Activated CD8-positive, alpha-beta memory T cell treated with anti-CD3 and anti-CD28 coated beads, Interleukin-2, amount 10 ng/mL, durations not matched to agents 7 days and 5 days (primary cell): ENCODE data around the gene MGAT4D. TPM values are rescaled to one million over a fixed set of nuclear protein-coding genes. Genes with fewer than 3 reads are reported as not detected.
"Not testable (repeated sequence)": the region's sequence is repeated elsewhere in the genome, so short reads cannot be mapped to it uniquely, and the experiment has no call there.

Experiments used
- ATAC-seq: fragments of 150-1000 bp; cut with Tn5 transposase; one replicate; pipeline ENCODE4 v1.10.0; 2021; ENCODE audit warnings: moderate library complexity
- CTCF ChIA-PET: fragments of 350-600 bp; sonication (Branson Sonifier 250); formaldehyde crosslinking; loops from one replicate; lab custom pipeline; 2021; ENCODE audit warnings: antibody characterized with exemption; lab: Charles Lee
- DNase-seq: peaks from one replicate; pipeline ENCODE4 v3.0.0-alpha.2; 2020
- H3K27ac Mint-ChIP-seq: one replicate; pipeline ENCODE4 v1.8.0; 2021; ENCODE audit warnings: mild to moderate bottlenecking, mixed read lengths
- H3K27me3 Mint-ChIP-seq: one replicate; pipeline ENCODE4 v1.8.0; 2021; ENCODE audit warnings: mixed read lengths
- H3K36me3 Mint-ChIP-seq: one replicate; pipeline ENCODE4 v1.8.0; 2021; ENCODE audit warnings: mild to moderate bottlenecking, mixed read lengths
- H3K4me1 Mint-ChIP-seq: one replicate; pipeline ENCODE4 v1.8.0; 2021; ENCODE audit warnings: mixed read lengths
- H3K4me3 Mint-ChIP-seq: one replicate; pipeline ENCODE4 v1.8.0; 2021; ENCODE audit warnings: mild to moderate bottlenecking, moderate library complexity, mixed read lengths
- H3K9me3 Mint-ChIP-seq: one replicate; pipeline ENCODE4 v1.8.0; 2022; ENCODE audit warnings: low read depth, mixed read lengths
- total RNA-seq, 2 experiments: library from RNA; stranded (reverse); gene quantifications; one replicate each; pipeline ENCODE4 v1.2.3, GENCODE V29; 2021

The MGAT4D gene
- total RNA-seq: not detected

DNA sequence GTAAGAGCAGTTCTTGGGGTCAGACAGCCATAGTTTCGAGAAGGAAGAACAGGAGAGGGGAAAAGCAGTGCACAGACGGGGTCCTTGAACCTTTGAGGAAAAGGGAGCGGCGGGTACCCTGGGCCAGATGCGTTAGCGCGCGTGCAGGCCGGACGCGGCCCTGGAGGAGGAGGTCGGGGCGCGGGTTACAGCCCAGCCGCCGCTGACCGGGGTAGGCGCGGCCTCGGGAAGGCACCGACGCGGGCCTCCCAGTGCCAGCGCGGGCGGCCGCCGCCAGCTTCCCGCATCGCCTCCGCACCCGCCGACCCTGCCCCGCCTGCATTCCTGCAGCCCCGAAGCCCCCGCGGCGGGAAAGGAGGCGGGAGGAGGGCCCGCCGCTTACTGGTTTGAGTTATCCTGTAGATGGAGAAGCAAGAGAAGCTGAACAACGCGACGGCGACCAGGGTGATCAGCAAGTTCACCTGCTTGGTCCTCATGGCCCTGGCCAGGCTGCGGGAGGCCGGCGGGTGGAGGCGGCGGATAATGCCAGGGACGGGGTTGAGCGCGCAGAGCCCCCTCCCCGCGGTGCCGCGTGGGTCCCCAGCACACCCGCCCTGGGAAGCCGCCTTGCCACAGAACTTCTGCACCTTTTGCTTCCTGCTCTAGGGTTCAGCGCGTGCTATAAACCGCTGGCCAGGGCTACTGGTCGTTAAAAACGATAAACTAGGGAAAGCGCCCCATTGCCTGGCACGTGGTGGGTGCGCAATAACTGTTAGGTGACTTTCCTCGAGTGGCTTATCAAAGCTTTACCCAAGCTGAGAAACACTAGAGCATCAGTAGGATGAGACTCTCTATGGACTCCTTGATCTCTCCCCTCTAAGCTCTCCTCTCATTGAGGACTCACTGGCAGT lies at the start of gene MGAT4D:
TSS of gene MGAT4D (minus strand) at position 547 of the 890 bp plus-strand sequence. CDS start at position 476, 71 bp downstream.
- Mint-ChIP-seq H3K9me3 (no peaks in the 10 kb centered on the region), H3K27me3 (peaks cover 66% of the 10 kb centered on the region), H3K4me3 (no peak within 1 kb of the TSS), H3K4me1 (peaks cover 3% of the 10 kb centered on the region), H3K27ac (no peak within 1 kb of the TSS), H3K36me3 (peaks cover 1% of the 10 kb centered on the region)
- ATAC-seq: no peak
- CTCF ChIA-PET: interaction anchor here (0.8 to 2.7 kb wide), 3 partner anchors 8 to 138 kb away, joined by 3 to 8 read pairs (median 3); partner anchors contain the start of gene ELMOD2
- no peak for DNase-seq

DNA sequence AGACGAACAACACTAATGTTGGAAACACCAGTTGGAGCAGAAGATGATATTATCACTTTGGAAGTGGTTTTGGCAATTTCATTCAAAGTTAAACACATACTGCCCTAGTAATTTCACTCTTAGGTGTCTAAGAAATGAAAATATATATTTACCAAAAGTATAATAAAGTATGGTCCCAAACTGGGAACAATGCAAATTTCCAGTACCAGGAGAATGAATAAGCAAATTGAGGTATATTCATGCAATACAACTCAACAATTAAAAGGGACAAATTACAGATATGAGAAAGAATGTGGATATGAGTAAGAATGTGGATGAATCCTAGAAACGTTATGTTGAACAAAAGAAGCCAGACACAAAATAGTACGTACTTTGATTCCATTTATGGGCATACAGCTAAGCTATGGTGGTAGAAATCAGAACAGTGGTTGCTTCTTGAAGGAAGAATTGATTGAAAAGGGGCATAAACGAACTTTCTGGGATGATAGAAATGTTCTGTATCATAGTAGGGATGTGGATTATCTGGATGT lies 35.9 kb upstream of the MGAT4D start:
- H3K36me3 Mint-ChIP-seq: peaks cover 9% of the 10 kb centered on the region
- H3K27ac Mint-ChIP-seq: no peak overlapping the region
- no peaks in the 10 kb centered on the region for H3K9me3 Mint-ChIP-seq
- DNase-seq (no peak), ATAC-seq (no peak)
- CTCF ChIA-PET: interaction anchor here (1.2 kb wide), 1 partner anchor 10 kb away, joined by 4 read pairs; the partner anchor contains the start of gene ELMOD2
- H3K27me3 Mint-ChIP-seq: no peaks in the 10 kb centered on the region
- no peak overlapping the region for H3K4me3 Mint-ChIP-seq
- H3K4me1 Mint-ChIP-seq: peaks cover 6% of the 10 kb centered on the region

DNA sequence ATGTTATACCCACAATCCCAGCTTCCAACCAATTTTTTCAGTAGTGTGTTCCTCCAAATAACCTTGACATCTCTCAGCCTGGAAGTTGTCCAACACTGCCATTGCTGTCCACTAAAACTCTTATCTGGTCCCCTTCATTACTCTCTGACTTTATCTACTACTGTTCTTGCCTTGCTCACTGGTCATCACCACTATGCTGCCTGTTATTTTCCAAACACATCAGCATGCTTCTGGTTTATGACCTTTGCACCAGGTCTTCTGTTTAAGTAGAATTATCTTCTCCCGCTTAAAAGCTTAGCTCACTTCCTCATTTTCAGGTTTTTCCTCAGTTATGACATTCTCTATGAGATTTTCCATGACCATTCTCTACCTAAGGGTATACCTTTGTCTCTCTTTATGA lies 31.3 kb upstream of the MGAT4D start:
- H3K27me3 Mint-ChIP-seq: no peaks in the 10 kb centered on the region
- no peak overlapping the region for H3K27ac Mint-ChIP-seq
- ATAC-seq (no peak), DNase-seq (no peak)
- H3K4me3 Mint-ChIP-seq: no peak overlapping the region
- peaks cover 21% of the 10 kb centered on the region for H3K36me3 Mint-ChIP-seq
- peaks cover 13% of the 10 kb centered on the region for H3K4me1 Mint-ChIP-seq
- no peaks in the 10 kb centered on the region for H3K9me3 Mint-ChIP-seq
- CTCF ChIA-PET: interaction anchor here (1.7 kb wide), 1 partner anchor 10 kb away, joined by 3 read pairs; no protein-coding TSS in a partner anchor

DNA sequence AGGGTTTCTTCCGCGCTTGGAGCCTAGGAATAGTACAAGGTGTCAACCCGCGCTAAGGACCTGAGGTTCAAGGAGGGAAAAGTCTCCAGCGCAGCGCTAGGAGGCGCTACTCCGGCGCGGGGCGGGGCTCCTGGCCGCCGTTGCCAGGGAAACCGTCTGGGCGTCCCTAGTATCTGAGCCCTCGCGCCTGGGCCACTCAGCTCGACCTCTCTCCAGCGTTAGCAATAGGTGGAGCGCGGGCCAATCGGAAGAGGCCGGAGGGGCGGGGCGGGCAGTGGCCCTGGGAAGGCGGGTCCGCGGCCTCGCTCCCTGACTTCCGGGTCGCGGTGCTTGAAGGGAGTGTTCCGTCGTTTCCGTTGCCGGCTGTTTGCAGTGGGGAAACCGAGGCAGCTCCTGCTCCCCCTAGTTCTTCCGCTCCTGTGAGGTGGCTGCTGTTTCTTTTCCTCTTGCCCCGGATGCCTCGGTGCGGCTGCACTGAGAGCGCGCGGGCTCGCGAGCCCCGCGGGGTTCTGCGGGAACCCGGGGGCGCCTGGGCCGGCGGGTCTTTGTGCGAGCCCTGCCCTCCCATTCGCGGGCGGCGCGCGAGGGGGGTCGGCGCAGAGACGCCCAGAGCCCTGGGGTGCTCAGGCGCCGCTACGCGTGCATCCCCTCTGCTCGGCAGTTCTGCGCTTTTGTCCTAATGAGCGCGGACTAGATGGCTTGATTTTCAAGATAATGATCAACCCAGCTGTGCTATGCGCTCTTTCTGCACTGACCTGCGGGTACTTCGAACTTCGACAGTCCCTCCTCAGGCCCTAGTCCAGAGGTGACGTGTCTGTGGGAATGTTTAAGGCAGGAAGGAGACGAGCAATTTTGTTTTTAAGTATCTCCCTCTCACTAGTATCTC lies 26.0 kb upstream of the MGAT4D start, which contains the start of gene ELMOD2:
TSS of gene ELMOD2 (plus strand) at position 312 of the 886 bp plus-strand sequence. CDS start 1,261 bp downstream, outside the sequence.
- H3K9me3 Mint-ChIP-seq: no peaks in the 10 kb centered on the region
- no peaks in the 10 kb centered on the region for H3K27me3 Mint-ChIP-seq
- peaks cover 19% of the 10 kb centered on the region for H3K4me1 Mint-ChIP-seq
- H3K4me3 Mint-ChIP-seq: peak within 1 kb of the TSS; percentile 90
- peaks cover 15% of the 10 kb centered on the region for H3K36me3 Mint-ChIP-seq
- DNase-seq (peak; percentile 98), ATAC-seq (peak; percentile 100)
- peak within 1 kb of the TSS; percentile 77 for H3K27ac Mint-ChIP-seq
- CTCF ChIA-PET: interaction anchor here (0.7 to 2.3 kb wide), 17 partner anchors 9 to 334 kb away, joined by 3 to 16 read pairs (median 4); partner anchors contain the start of gene SCOC

DNA sequence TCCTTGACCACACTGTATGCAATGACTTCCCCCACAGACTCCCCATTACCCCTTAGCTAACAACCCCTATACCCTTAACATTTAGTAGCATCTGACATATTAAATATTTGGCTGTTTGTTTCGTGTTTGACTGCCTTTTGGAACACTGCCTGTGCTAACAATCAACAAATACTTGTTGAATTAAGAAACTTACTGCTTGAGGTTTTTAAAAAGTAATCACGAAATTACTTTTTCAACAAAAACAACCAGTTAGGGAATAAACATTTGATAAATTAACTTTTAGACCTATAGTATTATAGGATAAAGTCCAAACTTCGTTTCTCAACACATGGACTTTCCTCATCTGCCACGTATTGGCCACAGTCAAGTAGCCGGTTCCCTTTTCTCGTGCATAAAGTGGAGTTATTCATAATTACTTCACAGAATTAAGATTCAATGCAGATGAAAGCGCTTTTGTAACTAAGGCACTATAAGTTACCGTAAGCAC lies 25.3 kb upstream of the MGAT4D start:
- Mint-ChIP-seq H3K9me3 (no peaks in the 10 kb centered on the region), H3K36me3 (peaks cover 15% of the 10 kb centered on the region), H3K27me3 (no peaks in the 10 kb centered on the region), H3K27ac (peak overlapping the region; percentile 77), H3K4me3 (peak overlapping the region; percentile 90), H3K4me1 (peaks cover 19% of the 10 kb centered on the region)
- ATAC-seq (no peak), DNase-seq (no peak)
- CTCF ChIA-PET: interaction anchor here (0.8 to 2.3 kb wide), 10 partner anchors 9 to 334 kb away, joined by 3 to 16 read pairs (median 4); partner anchors contain the start of gene SCOC

DNA sequence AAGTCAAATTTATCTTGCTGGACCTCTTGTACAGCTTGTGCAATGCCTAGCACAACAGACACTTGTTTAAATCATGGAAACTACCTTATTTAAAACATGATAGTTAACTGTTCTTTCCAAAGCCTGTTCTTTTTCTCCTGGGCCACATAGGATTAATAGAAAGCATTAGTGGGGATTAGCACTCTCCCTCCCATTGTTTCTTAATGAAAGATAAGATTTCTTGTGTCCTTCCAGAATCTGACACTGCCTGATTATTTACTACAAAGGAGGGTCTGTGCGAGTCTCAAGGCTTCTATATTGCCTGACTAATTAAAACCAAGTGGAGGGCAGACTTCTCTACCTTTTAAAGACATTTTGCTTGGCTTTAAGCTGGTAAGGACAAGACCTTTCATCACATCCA lies 17.3 kb upstream of the MGAT4D start:
- no peaks in the 10 kb centered on the region for H3K36me3 Mint-ChIP-seq
- CTCF ChIA-PET: no interaction called here
- ATAC-seq (no peak), DNase-seq (no peak)
- no peaks in the 10 kb centered on the region for H3K9me3 Mint-ChIP-seq
- no peak overlapping the region for H3K4me3 Mint-ChIP-seq
- H3K27me3 Mint-ChIP-seq: peaks cover 30% of the 10 kb centered on the region
- H3K4me1 Mint-ChIP-seq: no peaks in the 10 kb centered on the region
- H3K27ac Mint-ChIP-seq: no peak overlapping the region

DNA sequence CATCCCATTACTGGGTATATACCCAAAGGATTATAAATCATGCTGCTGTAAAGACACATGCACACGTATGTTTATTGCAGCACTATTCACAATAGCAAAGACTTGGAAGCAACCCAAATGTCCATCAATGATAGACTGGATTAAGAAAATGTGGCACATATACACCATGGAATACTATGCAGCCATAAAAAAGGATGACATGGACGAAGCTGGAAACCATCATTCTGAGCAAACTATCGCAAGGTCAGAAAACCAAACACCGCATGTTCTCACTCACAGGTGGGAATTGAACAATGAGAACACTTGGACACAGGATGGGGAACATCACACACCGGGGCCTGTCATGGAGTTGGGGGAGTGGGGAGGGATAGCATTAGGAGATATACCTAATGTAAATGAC lies 15.7 kb upstream of the MGAT4D start:
- ATAC-seq, H3K36me3 Mint-ChIP-seq, H3K4me3 Mint-ChIP-seq, CTCF ChIA-PET, H3K4me1 Mint-ChIP-seq, H3K27ac Mint-ChIP-seq, DNase-seq, H3K9me3 Mint-ChIP-seq: not testable (repeated sequence)
- peaks cover 47% of the 10 kb centered on the region for H3K27me3 Mint-ChIP-seq

DNA sequence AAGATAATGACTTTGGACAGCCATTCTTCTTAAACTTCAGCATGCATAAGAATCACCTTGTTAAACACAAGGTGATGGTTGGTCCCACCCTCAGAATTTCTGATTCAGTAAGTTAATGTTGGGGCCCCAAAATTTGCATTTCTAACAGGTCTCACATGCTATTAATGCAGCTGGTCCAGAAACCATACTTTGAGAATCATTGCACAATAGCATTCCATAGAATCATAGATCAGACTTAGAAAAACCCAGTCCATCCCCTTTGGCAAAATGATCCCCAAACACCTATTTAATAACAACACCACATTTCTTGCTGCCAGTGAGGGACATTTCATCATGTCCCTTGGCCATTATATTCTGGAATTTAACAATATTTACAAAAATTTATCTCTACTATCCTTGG lies 6.2 kb upstream of the MGAT4D start:
- no peaks in the 10 kb centered on the region for H3K4me1 Mint-ChIP-seq
- no peaks in the 10 kb centered on the region for H3K9me3 Mint-ChIP-seq
- CTCF ChIA-PET: no interaction called here
- H3K27me3 Mint-ChIP-seq: peaks cover 52% of the 10 kb centered on the region
- ATAC-seq (no peak), DNase-seq (no peak)
- no peak overlapping the region for H3K4me3 Mint-ChIP-seq
- H3K36me3 Mint-ChIP-seq: no peaks in the 10 kb centered on the region
- no peak overlapping the region for H3K27ac Mint-ChIP-seq

DNA sequence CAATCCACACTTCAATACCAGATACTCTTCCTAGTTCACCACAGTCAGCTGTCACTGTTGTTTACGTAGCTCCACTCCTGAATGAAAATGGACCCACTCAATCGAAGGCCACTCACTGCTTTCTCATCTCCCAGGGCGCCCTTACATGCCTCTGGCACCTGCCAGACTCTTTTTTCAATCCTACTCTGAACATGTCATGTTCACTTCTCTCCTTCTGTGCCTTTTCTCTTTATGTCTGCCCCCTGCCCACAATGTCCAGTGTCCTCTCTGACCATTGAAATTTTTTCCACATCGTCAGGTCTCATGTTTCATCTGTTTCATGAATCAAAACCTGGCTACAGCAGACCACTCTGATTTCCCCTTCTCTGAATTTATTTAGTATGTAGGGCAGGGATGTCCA lies 1.3 kb upstream of the MGAT4D start:
- Mint-ChIP-seq H3K4me1 (peaks cover 3% of the 10 kb centered on the region), H3K9me3 (no peaks in the 10 kb centered on the region), H3K27ac (no peak overlapping the region), H3K36me3 (peaks cover 1% of the 10 kb centered on the region), H3K4me3 (no peak overlapping the region), H3K27me3 (peaks cover 70% of the 10 kb centered on the region)
- CTCF ChIA-PET: interaction anchor here (0.8 to 2.7 kb wide), 2 partner anchors 25 to 140 kb away, joined by 3 to 8 read pairs; partner anchors contain the start of gene ELMOD2
- no peak for ATAC-seq
- DNase-seq: no peak

DNA sequence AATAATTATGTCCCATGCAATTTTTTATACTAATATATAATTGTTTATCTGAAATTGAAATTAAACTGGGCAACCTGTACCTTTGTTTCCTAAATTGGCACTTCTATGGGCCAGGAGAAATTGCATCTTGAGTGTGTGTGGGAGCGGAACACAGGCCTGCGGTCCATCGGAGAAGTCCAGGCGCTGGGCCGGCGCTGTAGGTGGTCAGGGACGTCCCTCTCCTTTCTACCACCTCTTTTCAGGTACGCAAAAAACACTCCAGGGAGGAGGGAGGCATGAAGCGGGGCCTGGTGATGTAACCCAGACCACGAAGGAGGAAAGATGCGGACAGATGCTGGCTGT lies 717 bp downstream of the MGAT4D start:
- H3K9me3 Mint-ChIP-seq: no peaks in the 10 kb centered on the region
- H3K36me3 Mint-ChIP-seq: peaks cover 1% of the 10 kb centered on the region
- H3K4me1 Mint-ChIP-seq: peaks cover 3% of the 10 kb centered on the region
- DNase-seq (no peak), ATAC-seq (no peak)
- H3K27ac Mint-ChIP-seq: no peak overlapping the region
- H3K4me3 Mint-ChIP-seq: no peak overlapping the region
- peaks cover 65% of the 10 kb centered on the region for H3K27me3 Mint-ChIP-seq
- CTCF ChIA-PET: interaction anchor here (1.4 kb wide), 1 partner anchor 8 kb away, joined by 3 read pairs; no protein-coding TSS in a partner anchor

DNA sequence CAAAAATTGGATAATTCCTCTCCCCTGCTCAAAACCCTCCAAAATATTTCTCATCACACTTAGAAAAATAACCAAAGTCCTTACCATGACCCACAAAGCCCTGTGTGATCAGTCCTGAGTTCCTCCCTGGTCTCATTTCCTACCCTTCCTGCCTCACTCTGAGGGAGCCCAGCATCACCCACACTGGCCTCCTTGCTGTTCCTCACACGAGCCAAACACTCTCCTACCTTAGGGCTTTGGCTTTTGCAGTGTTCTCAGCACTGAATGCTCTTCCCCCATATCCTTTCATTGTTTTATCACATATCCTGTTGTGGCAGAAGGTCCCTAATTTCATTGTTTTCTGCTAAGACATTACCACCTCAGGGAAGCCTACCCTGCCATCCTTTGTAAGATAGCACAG lies 12.2 kb downstream of the MGAT4D start:
- no peak overlapping the region for H3K4me3 Mint-ChIP-seq
- CTCF ChIA-PET: no interaction called here
- ATAC-seq: no peak
- DNase-seq: no peak
- H3K27me3 Mint-ChIP-seq: peaks cover 12% of the 10 kb centered on the region
- no peak overlapping the region for H3K27ac Mint-ChIP-seq
- no peaks in the 10 kb centered on the region for H3K9me3 Mint-ChIP-seq
- H3K4me1 Mint-ChIP-seq: no peaks in the 10 kb centered on the region
- no peaks in the 10 kb centered on the region for H3K36me3 Mint-ChIP-seq

DNA sequence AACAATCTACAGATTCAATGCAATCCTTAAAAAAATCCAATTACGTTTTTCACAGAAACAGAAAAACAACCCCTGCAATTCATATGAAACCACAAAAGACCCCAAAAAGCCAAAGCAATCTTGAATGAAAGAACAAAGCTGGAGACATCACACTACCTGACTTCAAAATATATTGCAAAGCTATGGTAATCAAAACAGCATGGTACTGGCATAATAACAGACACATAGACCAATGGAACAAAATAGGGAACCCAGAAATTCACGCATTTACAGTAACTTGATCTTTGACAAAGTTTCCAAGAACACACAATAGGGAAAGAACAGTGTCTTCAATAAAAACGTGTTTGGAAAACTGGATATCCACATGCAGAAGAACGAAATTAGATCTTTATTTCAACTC lies 14.6 kb downstream of the MGAT4D start:
- Mint-ChIP-seq H3K27me3 (peaks cover 9% of the 10 kb centered on the region), H3K27ac (no peak overlapping the region), H3K4me3 (no peak overlapping the region), H3K4me1 (no peaks in the 10 kb centered on the region), H3K9me3 (no peaks in the 10 kb centered on the region), H3K36me3 (no peaks in the 10 kb centered on the region)
- ATAC-seq (no peak), DNase-seq (no peak)
- CTCF ChIA-PET: no interaction called here

DNA sequence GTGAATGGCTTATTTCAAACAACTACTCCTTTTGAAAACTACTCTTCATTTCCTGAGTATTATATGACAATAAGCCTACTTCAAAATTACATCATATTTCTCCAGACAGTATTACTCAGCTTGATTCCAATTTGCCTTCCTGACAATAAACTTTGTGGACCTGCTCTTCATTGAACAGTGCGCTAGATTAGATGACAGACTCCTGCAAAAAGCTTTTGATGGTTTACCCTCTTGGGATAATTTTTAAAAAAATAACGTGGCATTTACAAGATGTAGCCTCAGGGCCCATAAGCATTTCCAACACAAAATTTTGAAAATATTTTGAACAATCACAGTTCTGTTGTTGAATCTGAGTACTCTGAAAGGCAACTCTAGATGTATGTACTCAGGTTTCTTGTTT lies 25.9 kb downstream of the MGAT4D start:
- Mint-ChIP-seq H3K9me3 (no peaks in the 10 kb centered on the region), H3K27ac (no peak overlapping the region), H3K36me3 (no peaks in the 10 kb centered on the region), H3K4me3 (no peak overlapping the region), H3K27me3 (peaks cover 33% of the 10 kb centered on the region), H3K4me1 (no peaks in the 10 kb centered on the region)
- CTCF ChIA-PET: no interaction called here
- ATAC-seq (no peak), DNase-seq (no peak)
